ENCODE results near the gene ATRIP.

The ATRIP gene

GRCh38 chr3:48504051-48504946 lies 57.8 kb downstream of the ATRIP start, which contains the start of gene SHISA5:
Gene SHISA5, minus strand, starts transcription at chr3:48504174. Its CDS starts 80 bp downstream, at chr3:48504094.
- DNase-seq (ENCODE audit: low spot score), result peak; percentile 64

- DNase-seq (ENCODE audit: low spot score), result no peak
Observed at GRCh38 chr3:48505146-48505545, 58.6 kb downstream of the ATRIP start.

GRCh38 chr3:48505968-48506504 lies 59.5 kb downstream of the ATRIP start:
- no peak for DNase-seq (ENCODE audit: low spot score)

- peak; percentile 63 for DNase-seq (ENCODE audit: low spot score)
Observed at GRCh38 chr3:48507256-48508061, 60.9 kb downstream of the ATRIP start.

GRCh38 chr3:48511551-48511950 lies 65.0 kb downstream of the ATRIP start:
- no peak for DNase-seq (ENCODE audit: low spot score)

GRCh38 chr3:48514431-48515227 lies 68.1 kb downstream of the ATRIP start:
- no peak for DNase-seq (ENCODE audit: low spot score)
